OCI-M1 (cell line): ENCODE results near the gene CCDC32.
A peak's percentile ranks its signal among the peaks of the same experiment; 100 is the strongest.
"Not testable (repeated sequence)": the region's sequence is repeated elsewhere in the genome, so short reads cannot be mapped to it uniquely, and the experiment has no call there.

Experiments
- DNase-seq: peaks from one replicate; lab custom pipeline; 2025; lab: John Stamatoyannopoulos, UW

CCDC32 gene, protein sequence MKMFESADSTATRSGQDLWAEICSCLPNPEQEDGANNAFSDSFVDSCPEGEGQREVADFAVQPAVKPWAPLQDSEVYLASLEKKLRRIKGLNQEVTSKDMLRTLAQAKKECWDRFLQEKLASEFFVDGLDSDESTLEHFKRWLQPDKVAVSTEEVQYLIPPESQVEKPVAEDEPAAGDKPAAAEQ

DNA sequence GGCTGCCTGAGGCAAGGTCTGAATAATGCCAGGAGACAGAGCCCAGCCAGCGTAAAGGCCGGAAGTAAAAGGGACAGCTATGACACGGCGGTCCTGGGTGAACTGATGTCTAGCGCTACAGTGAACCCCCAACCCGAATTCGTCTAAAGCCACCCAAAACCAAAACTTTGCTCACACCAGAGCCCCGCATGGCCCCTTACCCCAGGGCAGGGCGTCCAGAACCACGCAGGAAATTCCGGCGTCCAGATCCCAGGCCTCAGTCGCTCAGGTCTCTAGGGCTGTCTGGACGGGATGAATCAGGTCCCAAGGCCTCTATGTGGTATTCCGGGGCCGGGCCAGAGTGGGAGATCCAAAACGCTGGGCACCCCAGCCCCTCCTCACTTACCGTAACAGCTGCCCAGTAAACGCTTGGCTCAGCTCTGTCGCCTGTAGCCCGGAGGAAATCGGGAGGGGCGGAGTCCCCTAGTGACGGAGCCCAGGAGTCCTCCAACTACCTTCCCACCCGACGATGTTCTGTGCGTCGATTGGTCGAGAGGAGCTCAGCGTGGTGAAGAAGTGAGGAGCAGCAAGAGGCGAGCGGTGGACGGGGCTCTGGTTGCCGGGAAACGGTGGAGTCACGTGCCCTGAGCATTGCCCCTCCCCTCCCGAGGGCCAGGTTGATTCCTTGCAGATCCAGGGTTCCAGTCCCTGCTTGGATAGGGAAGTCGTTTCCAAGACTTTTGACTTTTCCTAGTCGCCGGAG lies at the start of gene CCDC32:
Gene CCDC32, minus strand, starts transcription at position 452 of the 742 bp plus-strand sequence. CDS start 2,027 bp downstream, outside the sequence.
- peak; percentile 99 for DNase-seq

DNA sequence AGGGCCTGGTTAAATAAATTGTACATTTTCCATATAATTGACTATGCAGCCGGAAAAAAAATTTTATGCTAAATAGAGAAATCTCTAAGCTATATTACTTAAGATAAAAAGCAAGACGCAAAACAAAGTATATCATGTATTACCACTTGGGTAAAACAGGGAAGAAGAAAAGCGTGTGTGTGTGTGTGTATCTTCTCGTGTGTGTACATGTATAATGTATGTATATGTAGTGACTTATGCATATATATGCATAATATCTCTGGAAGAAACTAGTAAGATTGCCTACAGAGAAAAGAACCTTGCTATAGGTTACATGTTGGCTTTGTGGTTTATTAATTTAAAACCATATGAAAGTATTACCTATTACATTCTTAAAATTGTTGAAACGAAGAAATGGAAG lies 48.2 kb upstream of the CCDC32 start:
- no peak for DNase-seq

DNA sequence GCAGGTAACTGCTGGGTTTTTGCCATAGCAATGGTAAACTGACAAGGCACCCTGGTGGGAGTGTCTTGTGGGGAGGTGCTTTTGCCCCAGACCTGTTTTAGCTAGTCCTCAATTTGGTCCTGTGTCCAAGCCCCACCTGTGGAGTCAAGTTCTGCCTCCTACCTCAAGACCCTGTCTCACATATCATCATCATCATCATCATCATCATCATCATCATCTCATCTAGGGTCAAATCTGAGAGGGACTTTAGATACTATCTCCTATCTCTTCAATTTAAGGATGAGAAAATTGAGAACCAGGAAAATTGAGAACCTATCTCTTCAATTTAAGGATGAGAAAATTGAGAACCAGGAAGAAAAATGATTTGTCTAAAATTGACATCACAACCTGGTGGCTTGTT lies 39.1 kb upstream of the CCDC32 start:
- no peak for DNase-seq

DNA sequence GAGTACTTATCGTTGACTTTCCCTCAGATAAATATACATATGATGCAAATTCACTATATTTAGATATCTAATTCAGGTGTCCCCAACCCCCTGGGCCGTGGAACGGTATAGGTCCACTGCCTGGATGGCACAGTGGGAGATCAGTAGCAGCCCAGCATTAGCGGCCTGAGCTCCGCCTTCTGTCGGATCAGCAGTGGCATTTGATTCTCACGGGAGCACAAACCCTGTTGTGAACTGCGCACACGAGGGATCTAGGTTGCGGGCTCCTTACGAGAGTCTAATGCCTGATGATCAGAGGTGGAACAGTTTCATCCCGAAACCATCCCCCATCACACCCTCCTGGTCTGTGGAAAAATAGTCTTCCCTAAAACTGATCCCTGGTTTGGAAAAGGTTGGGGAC lies 36.1 kb upstream of the CCDC32 start:
- no peak for DNase-seq

DNA sequence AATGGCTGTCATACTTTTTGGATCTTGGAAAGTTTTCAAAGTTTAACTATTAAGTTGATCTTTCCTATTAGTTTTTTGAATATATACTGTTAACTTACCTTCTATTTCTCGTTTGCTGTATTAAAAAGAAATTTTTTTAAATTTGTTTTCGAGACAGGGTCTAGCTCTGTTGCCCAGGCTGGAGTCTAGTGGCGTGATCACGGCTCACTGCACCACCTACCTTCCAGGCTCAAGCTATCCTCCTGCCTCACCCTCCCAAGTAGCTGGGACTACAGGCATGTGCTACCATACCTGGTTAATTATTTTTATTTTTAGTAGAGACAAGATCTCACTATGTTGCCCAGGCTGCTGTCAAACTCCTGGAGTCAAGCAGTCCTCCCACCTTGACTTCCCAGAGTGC lies 33.8 kb upstream of the CCDC32 start:
- DNase-seq: no peak

DNA sequence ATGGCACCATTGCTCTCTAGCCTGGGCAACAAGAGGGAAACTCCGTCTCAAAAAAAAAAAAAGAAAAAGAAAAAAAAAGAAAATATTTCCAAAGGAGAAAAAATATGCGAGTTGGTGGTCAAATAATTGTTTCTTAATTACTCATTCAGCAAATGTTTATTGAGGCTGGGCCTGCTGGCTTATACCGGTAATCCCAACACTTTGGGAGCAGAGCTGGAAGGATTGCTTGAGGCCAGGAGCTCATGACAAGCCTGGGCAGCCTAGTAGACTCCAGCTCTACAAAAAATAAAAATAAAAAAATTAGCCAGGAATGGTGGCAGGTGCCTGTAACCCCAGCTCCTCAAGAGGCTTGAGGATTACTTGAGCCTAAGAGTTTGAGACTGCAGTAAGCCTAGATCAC lies 33.3 kb upstream of the CCDC32 start:
- DNase-seq: no peak

DNA sequence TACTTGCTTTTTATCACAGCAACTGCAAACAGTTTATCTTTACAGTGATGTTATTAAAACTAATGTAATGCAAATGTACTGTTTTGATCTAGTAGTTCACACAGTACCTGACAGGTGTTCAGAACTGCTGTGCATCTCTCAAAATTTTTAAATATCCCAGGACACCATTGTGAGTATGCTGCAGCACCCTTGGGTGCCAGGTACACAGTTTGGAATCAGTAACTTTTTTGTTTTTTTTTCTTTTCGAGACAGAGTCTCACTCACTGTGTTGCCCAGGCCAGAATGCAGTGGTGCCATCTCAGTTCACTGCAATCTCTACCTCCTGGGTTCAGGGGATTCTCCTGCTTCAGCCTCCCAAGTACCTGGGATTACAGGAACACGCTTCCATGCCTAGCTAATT lies 32.2 kb upstream of the CCDC32 start:
- DNase-seq: no peak

DNA sequence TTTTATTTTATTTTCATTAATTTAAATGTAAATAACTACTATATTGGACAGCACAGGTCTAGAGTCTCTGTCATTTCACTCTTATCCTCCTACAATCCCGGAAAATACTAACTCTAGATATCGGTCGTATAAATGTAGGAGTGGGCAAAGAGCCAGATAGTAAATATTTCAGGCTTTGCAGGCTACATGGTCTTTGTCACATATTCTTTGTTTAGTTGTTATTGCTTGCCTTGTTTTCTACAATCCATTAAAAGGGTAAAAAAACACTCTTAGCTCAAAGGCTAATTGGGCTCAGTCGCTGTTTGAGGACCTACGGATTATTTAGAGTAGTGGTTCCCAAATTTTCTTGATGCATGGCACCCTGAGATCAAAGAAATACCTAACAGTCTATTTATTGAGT lies 30.9 kb upstream of the CCDC32 start:
- peak; percentile 24 for DNase-seq

DNA sequence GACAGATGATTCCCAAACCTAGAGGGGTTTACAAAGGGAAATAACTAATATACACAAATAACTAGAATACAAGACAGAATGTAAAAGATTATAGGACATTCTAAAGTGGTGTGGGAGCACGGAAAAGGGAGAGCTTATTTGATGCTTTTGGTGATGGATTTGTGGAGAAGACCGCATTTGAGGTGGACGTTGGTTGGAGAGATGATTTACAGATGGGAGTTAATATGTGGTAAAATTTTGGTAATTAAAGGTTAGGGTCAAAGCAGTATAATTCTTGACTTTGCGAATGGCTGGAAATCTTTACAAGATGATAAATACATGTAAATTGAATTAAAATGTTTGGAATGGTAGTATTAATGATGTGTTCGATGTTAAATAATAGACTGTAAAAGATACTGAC lies 30.4 kb upstream of the CCDC32 start:
- DNase-seq: no peak

DNA sequence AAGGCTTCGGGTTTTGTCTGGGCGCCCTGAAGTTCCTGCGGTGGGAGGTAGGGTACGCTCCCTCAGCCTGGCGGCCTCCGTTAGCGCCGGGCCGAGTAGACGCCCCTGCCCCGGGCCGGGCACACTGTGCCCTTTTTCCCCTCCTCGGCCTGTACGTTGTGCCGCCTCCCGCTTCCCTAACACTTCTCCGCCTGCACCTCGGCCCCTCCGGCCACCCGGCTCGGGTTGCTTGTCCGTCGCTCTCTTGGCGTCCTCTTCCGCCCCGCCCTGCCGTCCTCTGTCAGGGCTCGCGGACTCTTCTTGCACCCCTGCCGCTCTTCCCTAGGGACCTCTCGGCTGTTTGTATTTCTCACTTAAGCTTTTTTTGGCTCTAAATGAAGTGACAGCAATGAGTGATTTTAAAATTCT lies 29.6 kb upstream of the CCDC32 start:
- peak; percentile 81 for DNase-seq

DNA sequence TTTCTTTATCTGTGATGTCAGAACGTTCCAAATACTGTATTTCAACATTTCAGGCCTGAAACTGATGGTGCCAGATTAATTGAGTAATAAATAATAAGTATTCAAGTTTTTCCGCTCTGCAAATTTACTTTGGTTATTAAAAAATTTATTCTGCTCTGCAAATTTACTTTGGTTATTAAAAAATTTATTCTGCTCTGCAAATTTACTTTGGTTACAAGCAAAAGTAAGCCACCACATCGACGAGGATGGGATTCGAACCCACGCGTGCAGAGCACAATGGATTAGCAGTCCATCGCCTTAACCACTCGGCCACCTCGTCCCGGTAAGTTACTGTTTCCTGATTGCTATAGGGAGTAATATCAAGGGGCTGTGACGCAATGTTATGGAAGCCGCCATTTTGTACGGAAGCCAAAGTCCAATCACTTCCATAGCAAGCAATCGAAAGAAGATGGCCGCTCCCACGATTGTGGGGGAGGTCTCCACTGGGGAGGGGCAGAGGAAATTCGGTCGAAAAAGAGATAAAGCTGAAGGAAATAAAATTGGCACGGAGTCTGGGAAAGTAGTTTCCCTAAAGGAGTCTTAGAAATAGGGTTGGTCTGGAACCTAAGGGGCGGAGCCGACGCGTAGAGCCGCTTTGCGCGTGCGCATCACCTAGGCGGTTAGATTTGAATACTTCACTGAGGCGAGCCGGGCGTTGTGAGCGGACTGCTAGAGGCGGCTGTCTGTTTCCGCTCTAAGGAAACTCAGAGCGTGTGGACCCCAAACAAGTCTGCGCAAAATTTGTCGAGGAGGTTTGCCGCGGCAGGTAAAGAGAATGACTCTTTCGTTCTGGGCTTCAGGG lies 29.0 kb upstream of the CCDC32 start, which contains the start of gene KNL1:
Gene KNL1, plus strand, starts transcription at position 662 of the 841 bp plus-strand sequence. CDS start 8,683 bp downstream, outside the sequence.
- peak; percentile 98 for DNase-seq

DNA sequence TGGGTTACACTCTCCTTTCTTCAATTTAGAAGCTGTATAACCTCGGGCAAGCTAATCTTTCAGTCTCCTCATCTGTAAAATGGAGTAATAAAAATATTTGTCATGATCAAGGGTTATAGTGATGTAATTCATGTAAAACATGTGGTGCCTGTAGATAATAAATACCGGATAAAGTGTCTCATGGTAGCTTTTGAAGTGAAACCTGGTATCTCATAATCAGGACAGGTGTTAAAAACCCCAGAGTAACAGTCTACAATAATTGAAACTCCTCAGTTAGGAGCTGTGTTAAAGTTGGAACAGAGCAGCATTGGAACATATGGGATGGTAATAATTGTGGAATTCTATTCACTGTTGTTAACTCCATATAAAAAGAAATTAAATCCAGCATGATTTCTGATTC lies 28.3 kb upstream of the CCDC32 start:
- peak; percentile 65 for DNase-seq

DNA sequence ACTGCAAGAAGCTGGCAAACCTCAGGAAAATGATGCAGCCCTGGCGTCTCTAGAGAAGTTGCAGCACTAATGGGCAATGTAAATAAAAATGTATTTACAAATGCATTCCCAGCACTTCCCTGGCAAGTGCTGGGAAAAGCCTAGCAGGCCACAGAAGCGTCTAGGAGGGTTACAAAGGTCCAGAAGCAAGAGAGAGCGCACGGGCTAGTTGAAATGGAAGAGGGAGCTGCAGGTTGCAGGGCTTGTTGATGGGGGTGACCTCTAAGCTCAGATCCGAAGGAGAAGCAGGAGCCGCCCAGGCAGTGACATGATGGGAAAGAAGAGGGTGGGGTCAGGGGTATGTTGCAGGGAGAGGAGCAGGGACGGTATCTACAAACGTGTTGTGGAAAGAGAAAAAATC lies 26.5 kb upstream of the CCDC32 start:
- no peak for DNase-seq

DNA sequence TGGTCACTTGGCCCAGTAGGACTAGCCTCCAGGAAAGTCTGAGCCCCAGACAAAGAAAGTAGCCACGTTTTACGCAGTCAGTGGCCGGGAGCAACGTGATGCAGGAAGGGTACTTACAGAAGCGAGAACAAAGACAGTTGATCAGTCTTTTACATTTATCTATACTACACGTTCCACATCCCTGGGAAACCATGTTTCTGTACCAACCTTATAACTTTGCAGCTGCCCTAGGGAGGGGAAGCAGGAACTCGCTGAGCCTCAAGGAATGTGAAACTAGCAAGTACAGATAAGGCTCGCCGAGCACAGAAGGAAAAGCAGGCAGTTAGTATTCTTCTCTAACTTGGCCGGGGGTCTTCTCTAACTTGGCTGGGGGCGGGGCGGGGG lies 25.8 kb upstream of the CCDC32 start:
- peak; percentile 67 for DNase-seq

DNA sequence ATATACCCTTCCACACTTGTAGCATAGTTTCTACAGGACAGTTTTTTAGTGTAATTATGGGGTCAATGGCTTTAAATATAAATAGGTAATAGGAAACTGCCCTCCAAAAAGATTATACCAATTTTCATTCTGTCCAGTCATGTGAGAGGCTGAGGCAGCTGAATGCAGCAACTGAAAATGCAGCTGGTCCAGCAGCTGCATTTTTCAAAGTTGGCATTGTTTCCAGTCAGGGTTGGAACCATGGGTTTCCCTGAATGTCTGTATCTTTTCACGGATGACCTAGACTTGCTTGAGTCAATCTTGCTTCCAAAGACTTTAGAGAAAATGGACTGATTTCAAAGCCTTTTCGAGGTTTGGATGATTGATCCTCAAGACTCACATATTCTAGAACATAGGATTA lies 19.3 kb upstream of the CCDC32 start:
- no peak for DNase-seq

DNA sequence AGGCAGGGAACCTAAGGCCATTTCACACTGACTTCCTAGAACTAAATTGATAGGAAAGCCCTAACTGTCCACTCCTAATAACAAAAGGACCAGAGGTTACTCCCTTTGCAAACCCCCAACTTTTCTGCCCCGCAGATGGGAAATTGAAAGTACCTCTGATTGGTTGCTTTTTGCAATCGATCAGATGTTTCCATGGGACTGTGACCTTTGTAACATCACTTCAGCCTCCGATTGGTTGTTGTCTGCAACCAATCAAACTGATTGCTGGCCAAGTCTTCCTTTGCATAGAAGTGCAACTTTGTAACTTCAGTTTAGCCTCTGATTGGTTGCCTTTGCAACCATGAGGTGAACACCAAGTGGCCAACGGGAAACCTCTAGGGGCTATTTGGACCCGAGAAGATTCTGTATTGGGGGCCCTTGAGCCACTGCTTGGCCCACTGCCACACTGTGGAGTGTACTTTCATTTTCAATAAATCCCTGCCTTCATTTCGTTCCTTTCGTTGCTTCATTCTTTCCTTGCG lies 17.9 kb upstream of the CCDC32 start:
- DNase-seq: peak; percentile 93

DNA sequence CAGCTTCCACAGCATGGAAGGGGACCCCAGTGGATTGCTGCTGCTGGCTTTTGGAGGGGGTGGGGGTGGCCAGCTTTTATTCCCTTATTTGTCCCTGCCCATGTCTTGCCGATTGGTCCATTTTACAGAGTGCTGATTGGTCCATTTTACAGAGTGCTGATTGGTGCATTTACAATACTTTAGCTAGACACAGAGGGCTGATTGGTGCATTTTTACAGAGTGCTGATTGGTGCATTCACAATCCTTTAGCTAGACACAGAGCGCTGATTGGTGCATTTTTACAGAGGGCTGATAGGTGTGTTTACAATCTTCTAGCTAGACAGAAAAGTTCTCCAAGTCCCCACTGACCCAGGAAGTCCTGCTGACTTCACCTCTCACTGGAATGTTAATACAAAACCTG lies 17.0 kb upstream of the CCDC32 start:
- not testable (repeated sequence) for DNase-seq

DNA sequence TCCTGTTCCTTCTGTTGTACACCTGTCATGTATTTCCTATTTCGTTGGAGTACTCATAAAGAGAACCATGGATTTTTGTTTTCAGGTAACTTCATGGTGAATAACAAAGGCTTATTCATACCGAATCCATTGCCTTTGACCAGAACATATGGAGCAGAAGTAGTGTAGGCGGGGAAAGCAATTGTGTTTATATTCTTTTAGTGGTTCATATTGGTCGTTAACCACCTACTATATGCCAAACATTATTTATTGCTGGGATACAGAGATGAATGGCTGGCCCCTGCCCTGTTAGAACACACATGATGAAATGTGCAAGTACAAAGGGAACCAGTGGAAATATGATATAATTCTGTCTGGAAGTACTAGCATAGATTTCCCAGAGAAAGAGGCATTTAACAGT lies 14.1 kb upstream of the CCDC32 start:
- DNase-seq: no peak

DNA sequence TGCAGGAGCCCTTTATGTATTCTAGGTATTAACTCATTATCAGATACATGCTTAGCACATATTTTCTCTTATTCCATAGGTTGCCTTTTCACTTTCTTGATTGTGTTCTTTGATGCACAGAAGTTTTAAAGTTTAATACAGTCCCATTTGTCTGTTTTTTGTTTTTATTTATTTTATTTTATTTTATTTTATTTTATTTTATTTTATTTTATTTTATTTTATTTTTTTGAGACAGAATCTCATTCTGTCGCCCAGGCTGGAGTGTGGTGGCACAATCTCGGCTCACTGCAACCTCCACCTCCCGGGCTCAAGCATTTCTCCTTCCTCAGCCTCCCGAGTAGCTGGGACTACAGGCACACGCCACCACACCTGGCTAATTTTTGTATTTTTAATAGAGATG lies 12.1 kb upstream of the CCDC32 start:
- not testable (repeated sequence) for DNase-seq

DNA sequence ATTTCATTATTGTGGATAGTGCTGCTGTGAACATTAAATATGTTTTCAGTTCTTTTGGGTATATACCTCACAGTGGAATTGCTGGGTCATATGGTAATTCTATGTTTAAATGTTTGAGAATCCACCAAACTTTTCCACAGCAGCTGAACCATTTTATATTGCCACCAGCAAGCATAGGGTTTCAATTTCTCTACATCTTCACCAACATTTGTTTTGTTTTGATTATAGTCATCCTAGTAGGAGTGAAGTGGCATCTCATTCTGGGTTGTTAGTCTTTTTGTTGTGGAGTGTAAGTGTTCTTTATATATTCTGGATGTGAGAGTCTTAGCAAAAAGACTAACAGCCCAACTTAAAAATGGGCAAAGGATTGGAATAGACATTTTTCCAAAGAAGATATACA lies 10.3 kb upstream of the CCDC32 start:
- no peak for DNase-seq

DNA sequence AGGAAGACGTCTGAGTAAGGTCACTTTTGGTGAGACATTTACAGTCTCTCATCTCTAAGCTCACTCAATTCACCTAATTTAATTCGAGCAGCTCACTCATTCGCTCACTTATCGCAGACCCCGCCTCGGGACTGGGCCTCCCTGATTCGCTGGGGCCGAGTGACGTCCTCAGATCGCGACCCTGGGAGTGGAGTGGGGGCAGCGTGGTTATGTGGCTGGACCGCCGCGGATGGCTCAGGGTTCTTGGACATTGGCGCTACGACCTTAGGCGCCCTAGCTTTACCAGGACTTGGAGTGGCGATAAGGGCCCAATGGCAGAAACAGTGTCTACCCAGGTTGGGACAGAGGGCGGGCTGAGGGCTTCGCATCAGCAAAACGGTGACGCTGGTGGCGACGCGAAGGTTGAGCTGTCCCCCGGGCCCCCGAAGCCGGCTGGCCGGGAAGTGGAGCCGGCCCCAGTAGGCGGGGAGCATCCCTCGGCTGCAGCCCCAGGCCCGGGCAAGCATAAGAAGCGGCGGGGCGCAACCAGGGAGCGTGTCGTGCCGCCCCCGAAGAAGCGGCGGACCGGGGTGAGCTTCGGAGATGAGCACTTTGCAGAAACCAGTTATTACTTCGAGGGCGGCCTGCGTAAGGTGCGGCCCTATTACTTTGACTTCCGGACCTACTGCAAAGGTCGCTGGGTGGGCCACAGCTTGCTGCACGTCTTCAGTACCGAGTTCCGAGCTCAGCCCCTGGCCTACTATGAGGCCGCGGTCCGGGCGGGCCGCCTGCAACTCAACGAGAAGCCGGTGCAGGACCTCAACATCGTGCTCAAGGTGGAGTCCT lies 4.5 kb upstream of the CCDC32 start, which contains the start of gene RPUSD2:
Gene RPUSD2, plus strand, starts transcription at position 171 of the 825 bp plus-strand sequence. Its CDS starts 39 bp downstream, at position 210.
- peak; percentile 96 for DNase-seq

DNA sequence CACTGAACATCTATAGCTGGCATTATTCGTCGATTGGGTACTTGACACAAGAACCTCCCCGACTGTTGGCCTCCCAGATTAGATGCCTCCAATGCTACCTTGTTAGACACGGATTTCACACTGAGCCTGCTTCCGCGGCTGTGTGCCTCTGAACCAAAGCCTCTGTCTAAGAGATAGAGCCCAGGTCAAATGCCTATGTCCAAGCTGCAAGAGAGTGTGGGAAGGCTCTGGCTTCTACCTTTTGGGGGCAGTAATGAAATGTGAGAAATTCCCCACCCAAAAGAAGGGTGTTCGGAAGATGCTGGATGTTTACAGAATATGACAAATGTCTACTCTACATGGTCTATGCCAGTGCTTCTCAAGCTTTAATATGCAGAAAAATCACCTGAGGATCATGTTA lies 2.3 kb upstream of the CCDC32 start:
- DNase-seq: peak; percentile 84
